WTC11 (cell line): ENCODE results near the gene ZNF142. TPM values are rescaled to one million over a fixed set of nuclear protein-coding genes. Genes with fewer than 3 reads are reported as not detected.

ENCODE experiments used
- ATAC-seq: fragments of 200-7000 bp; cut with Tn5 transposase; 2 replicates; pipeline ENCODE4 v1.10.0; 2021; ENCODE audit warnings: mild to moderate bottlenecking, moderate library complexity
- CTCF ChIA-PET: fragments of 300-600 bp; sonication (Branson Sonifier 250); formaldehyde crosslinking; loops from one replicate; lab custom pipeline; 2021; ENCODE audit warnings: antibody characterized with exemption; lab: Charles Lee
- POLR2A ChIA-PET: fragments of 350-600 bp; sonication (Branson Sonifier 250); formaldehyde crosslinking; loops from one replicate; lab custom pipeline; 2021; ENCODE audit warnings: antibody characterized with exemption; lab: Charles Lee
- DNase-seq: peaks from one replicate; pipeline ENCODE4 v3.0.0; 2021; ENCODE audit warnings: low spot score
- H3K27ac Mint-ChIP-seq: 2 replicates; pipeline ENCODE4 v1.8.0; 2021; ENCODE audit warnings: mixed read lengths
- H3K27me3 Mint-ChIP-seq: 2 replicates; pipeline ENCODE4 v1.8.0; 2021; ENCODE audit warnings: low read depth, mild to moderate bottlenecking, moderate library complexity, mixed read lengths
- H3K36me3 Mint-ChIP-seq: 2 replicates; pipeline ENCODE4 v1.8.0; 2021; ENCODE audit warnings: mixed read lengths
- H3K4me1 Mint-ChIP-seq: 2 replicates; pipeline ENCODE4 v1.8.0; 2022; ENCODE audit warnings: mixed read lengths
- H3K4me3 Mint-ChIP-seq: 2 replicates; pipeline ENCODE4 v1.8.0; 2021; ENCODE audit warnings: mild to moderate bottlenecking, moderate library complexity, mixed read lengths
- H3K9me3 Mint-ChIP-seq: 2 replicates; pipeline ENCODE4 v1.8.0; 2021; ENCODE audit warnings: mixed read lengths
- AR ChIP-seq: fragments of 250-450 bp; sonication (Bioruptor Pico); IDR thresholded peaks from 2 replicates; pipeline ENCODE4 v1.9.0; 2021; ENCODE audit warnings: mild to moderate bottlenecking
- ARID4B ChIP-seq: sonication (generic); formaldehyde crosslinking; IDR thresholded peaks from 2 replicates; pipeline ENCODE4 v1.8.0; 2023; ENCODE audit warnings: missing genetic modification reagents, mild to moderate bottlenecking, borderline replicate concordance
- CDX4 ChIP-seq: fragments of 250-450 bp; sonication (Bioruptor Pico); IDR thresholded peaks from 2 replicates; pipeline ENCODE4 v1.9.0; 2021; ENCODE audit warnings: moderate library complexity, mild to moderate bottlenecking, inconsistent platforms, borderline replicate concordance
- FOXP1 ChIP-seq: sonication (generic); formaldehyde crosslinking; IDR thresholded peaks from 2 replicates; pipeline ENCODE4 v1.8.0; 2022; ENCODE audit warnings: missing genetic modification reagents, mild to moderate bottlenecking, moderate library complexity, borderline replicate concordance
- HMGA2 ChIP-seq: fragments of 250-450 bp; sonication (Bioruptor Pico); IDR thresholded peaks from 2 replicates; pipeline ENCODE4 v1.4.0; 2021; ENCODE audit warnings: mild to moderate bottlenecking, moderate library complexity
- IRF2 ChIP-seq: sonication (generic); formaldehyde crosslinking; IDR thresholded peaks from 2 replicates; pipeline ENCODE4 v1.8.0; 2022; ENCODE audit warnings: low read depth, missing genetic modification reagents, borderline replicate concordance
- KAT7 ChIP-seq: sonication (generic); formaldehyde crosslinking; IDR thresholded peaks from 2 replicates; pipeline ENCODE4 v1.8.1; 2023; ENCODE audit warnings: missing genetic modification reagents, mild to moderate bottlenecking, borderline replicate concordance
- MYBL2 ChIP-seq: sonication (generic); formaldehyde crosslinking; IDR thresholded peaks from 2 replicates; pipeline ENCODE4 v1.8.1; 2023; ENCODE audit warnings: mild to moderate bottlenecking, moderate library complexity, missing genetic modification reagents
- NFE2L1 ChIP-seq: sonication (generic); formaldehyde crosslinking; IDR thresholded peaks from 2 replicates; pipeline ENCODE4 v1.8.1; 2023; ENCODE audit warnings: missing genetic modification reagents
- NFYB ChIP-seq: sonication (generic); formaldehyde crosslinking; conservative IDR thresholded peaks from 2 replicates; pipeline ENCODE4 v1.8.0; 2022; ENCODE audit warnings: low read depth, missing genetic modification reagents
- NR3C1 ChIP-seq: sonication (generic); formaldehyde crosslinking; conservative IDR thresholded peaks from 2 replicates; pipeline ENCODE4 v1.8.1; 2023; ENCODE audit warnings: low read depth, mild to moderate bottlenecking, missing genetic modification reagents
- SOX15 ChIP-seq: fragments of 250-450 bp; sonication (Bioruptor Pico); IDR thresholded peaks from 2 replicates; pipeline ENCODE4 v1.9.0; 2021; ENCODE audit warnings: mild to moderate bottlenecking
- SP1 ChIP-seq: sonication (generic); formaldehyde crosslinking; conservative IDR thresholded peaks from 2 replicates; pipeline ENCODE4 v1.8.1; 2022; ENCODE audit warnings: missing genetic modification reagents
- TCF7 ChIP-seq: sonication (generic); formaldehyde crosslinking; IDR thresholded peaks from 2 replicates; pipeline ENCODE4 v1.8.0; 2022; ENCODE audit warnings: mild to moderate bottlenecking, low read depth, missing genetic modification reagents, moderate library complexity
- ZNF121 ChIP-seq: sonication (generic); formaldehyde crosslinking; IDR thresholded peaks from 2 replicates; pipeline ENCODE4 v1.8.0; 2023; ENCODE audit warnings: missing genetic modification reagents
- ZNF138 ChIP-seq: sonication (generic); formaldehyde crosslinking; conservative IDR thresholded peaks from 2 replicates; pipeline ENCODE4 v1.8.1; 2022; ENCODE audit warnings: mild to moderate bottlenecking, moderate library complexity, missing genetic modification reagents
- total RNA-seq: library from RNA; stranded (reverse); gene quantifications from 3 replicates; pipeline ENCODE4 v1.2.3, GENCODE V29; 2021
- TF ChIP-seq, protein P1 (sequence below): sonication (generic); formaldehyde crosslinking; IDR thresholded peaks from 2 replicates; pipeline ENCODE4 v1.8.1; 2023; ENCODE audit warnings: mild to moderate bottlenecking, missing genetic modification reagents, moderate library complexity
- TF ChIP-seq, protein P2 (sequence below): sonication (generic); formaldehyde crosslinking; IDR thresholded peaks from 2 replicates; pipeline ENCODE4 v1.8.1; 2023; ENCODE audit warnings: mild to moderate bottlenecking, missing genetic modification reagents, borderline replicate concordance
- TF ChIP-seq, protein P3 (sequence below): fragments of 250-450 bp; sonication (Bioruptor Pico); IDR thresholded peaks from 2 replicates; pipeline ENCODE4 v1.9.0; 2021; ENCODE audit warnings: mild to moderate bottlenecking
- TF ChIP-seq, protein P4 (sequence below): sonication (generic); formaldehyde crosslinking; IDR thresholded peaks from 2 replicates; pipeline ENCODE4 v1.8.0; 2022; ENCODE audit warnings: missing genetic modification reagents

Gene ZNF142
- total RNA-seq, 1 experiment from 2014 or later = 33.5 TPM

- TF ChIP-seq, protein P1, sequence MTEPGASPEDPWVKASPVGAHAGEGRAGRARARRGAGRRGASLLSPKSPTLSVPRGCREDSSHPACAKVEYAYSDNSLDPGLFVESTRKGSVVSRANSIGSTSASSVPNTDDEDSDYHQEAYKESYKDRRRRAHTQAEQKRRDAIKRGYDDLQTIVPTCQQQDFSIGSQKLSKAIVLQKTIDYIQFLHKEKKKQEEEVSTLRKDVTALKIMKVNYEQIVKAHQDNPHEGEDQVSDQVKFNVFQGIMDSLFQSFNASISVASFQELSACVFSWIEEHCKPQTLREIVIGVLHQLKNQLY (CRISPR knock-in tag) = no peak
- TF ChIP-seq AR (CRISPR knock-in tag) (no peak), ZNF138 (CRISPR knock-in tag) (no peak), CDX4 (no peak), IRF2 (no peak), NR3C1 (CRISPR knock-in tag) (no peak), KAT7 (CRISPR knock-in tag) (no peak), SOX15 (no peak), SP1 (CRISPR knock-in tag) (no peak), TCF7 (no peak)
- TF ChIP-seq, protein P2, sequence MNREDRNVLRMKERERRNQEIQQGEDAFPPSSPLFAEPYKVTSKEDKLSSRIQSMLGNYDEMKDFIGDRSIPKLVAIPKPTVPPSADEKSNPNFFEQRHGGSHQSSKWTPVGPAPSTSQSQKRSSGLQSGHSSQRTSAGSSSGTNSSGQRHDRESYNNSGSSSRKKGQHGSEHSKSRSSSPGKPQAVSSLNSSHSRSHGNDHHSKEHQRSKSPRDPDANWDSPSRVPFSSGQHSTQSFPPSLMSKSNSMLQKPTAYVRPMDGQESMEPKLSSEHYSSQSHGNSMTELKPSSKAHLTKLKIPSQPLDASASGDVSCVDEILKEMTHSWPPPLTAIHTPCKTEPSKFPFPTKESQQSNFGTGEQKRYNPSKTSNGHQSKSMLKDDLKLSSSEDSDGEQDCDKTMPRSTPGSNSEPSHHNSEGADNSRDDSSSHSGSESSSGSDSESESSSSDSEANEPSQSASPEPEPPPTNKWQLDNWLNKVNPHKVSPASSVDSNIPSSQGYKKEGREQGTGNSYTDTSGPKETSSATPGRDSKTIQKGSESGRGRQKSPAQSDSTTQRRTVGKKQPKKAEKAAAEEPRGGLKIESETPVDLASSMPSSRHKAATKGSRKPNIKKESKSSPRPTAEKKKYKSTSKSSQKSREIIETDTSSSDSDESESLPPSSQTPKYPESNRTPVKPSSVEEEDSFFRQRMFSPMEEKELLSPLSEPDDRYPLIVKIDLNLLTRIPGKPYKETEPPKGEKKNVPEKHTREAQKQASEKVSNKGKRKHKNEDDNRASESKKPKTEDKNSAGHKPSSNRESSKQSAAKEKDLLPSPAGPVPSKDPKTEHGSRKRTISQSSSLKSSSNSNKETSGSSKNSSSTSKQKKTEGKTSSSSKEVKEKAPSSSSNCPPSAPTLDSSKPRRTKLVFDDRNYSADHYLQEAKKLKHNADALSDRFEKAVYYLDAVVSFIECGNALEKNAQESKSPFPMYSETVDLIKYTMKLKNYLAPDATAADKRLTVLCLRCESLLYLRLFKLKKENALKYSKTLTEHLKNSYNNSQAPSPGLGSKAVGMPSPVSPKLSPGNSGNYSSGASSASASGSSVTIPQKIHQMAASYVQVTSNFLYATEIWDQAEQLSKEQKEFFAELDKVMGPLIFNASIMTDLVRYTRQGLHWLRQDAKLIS = no peak
- TF ChIP-seq, all 79 proteins: peak for 0
Measured at GRCh38 chr2:218631837-218632236, 27.6 kb downstream of the ZNF142 start (continued).

DNA sequence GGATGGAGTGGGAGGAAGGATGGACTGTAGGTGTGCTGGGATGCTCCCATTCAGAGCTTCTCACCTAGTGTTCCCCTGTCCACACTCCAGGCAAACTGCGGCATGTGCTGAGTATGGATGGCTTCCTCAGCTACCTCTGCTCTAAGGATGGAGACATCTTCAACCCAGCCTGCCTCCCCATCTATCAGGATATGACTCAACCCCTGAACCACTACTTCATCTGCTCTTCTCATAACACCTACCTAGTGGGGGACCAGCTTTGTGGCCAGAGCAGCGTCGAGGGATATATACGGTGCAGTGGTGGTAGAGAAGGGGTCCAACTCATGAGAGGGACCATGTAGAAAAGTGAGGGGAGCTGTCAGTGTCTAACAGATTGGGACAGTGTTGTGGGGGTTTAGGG is 31.5 kb downstream of the ZNF142 start:
- Mint-ChIP-seq H3K4me3 (no peak overlapping the region), H3K27ac (no peak overlapping the region), H3K9me3 (no peaks in the 10 kb centered on the region), H3K27me3 (no peaks in the 10 kb centered on the region), H3K4me1 (peaks cover 3% of the 10 kb centered on the region), H3K36me3 (no peaks in the 10 kb centered on the region)
- ATAC-seq (no peak), DNase-seq (no peak)
- CTCF ChIA-PET = no interaction called here
- POLR2A ChIA-PET = no interaction called here
- TF ChIP-seq ARID4B (CRISPR knock-in tag) = no peak
- no peak for TF ChIP-seq NR3C1 (CRISPR knock-in tag)
- TF ChIP-seq NFE2L1 (CRISPR knock-in tag) = no peak
- TF ChIP-seq ZNF121 (CRISPR knock-in tag) = no peak
- TF ChIP-seq, protein P3, sequence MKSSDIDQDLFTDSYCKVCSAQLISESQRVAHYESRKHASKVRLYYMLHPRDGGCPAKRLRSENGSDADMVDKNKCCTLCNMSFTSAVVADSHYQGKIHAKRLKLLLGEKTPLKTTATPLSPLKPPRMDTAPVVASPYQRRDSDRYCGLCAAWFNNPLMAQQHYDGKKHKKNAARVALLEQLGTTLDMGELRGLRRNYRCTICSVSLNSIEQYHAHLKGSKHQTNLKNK (CRISPR knock-in tag) = no peak
- TF ChIP-seq FOXP1 (CRISPR knock-in tag) = no peak
- no peak for TF ChIP-seq HMGA2 (CRISPR knock-in tag)
- TF ChIP-seq, protein P4, sequence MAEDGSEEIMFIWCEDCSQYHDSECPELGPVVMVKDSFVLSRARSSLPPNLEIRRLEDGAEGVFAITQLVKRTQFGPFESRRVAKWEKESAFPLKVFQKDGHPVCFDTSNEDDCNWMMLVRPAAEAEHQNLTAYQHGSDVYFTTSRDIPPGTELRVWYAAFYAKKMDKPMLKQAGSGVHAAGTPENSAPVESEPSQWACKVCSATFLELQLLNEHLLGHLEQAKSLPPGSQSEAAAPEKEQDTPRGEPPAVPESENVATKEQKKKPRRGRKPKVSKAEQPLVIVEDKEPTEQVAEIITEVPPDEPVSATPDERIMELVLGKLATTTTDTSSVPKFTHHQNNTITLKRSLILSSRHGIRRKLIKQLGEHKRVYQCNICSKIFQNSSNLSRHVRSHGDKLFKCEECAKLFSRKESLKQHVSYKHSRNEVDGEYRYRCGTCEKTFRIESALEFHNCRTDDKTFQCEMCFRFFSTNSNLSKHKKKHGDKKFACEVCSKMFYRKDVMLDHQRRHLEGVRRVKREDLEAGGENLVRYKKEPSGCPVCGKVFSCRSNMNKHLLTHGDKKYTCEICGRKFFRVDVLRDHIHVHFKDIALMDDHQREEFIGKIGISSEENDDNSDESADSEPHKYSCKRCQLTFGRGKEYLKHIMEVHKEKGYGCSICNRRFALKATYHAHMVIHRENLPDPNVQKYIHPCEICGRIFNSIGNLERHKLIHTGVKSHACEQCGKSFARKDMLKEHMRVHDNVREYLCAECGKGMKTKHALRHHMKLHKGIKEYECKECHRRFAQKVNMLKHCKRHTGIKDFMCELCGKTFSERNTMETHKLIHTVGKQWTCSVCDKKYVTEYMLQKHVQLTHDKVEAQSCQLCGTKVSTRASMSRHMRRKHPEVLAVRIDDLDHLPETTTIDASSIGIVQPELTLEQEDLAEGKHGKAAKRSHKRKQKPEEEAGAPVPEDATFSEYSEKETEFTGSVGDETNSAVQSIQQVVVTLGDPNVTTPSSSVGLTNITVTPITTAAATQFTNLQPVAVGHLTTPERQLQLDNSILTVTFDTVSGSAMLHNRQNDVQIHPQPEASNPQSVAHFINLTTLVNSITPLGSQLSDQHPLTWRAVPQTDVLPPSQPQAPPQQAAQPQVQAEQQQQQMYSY (CRISPR knock-in tag) = no peak
- no peak for TF ChIP-seq MYBL2
- no peak for TF ChIP-seq NFYB (CRISPR knock-in tag)
